IMR-90 (cell line): ENCODE data around the gene ARHGEF17. TPM values are rescaled to one million over a fixed set of nuclear protein-coding genes. Genes with fewer than 3 reads are reported as not detected.
A peak's percentile ranks its signal among the peaks of the same experiment; 100 is the strongest.

ENCODE experiments used
- ATAC-seq: fragments of 200-7000 bp; cut with Tn5 transposase; 2 replicates; pipeline ENCODE4 v1.9.1; 2020; ENCODE audit warnings: low read depth, mild to moderate bottlenecking, moderate library complexity
- BruUV-seq: library from RNA; stranded (reverse); fragments of 400-500 nt; replicated peaks from 2 replicates; lab custom pipeline; 2021; lab: Mats Ljungman, UMichigan
- CTCF ChIA-PET: fragments of 300-600 bp; formaldehyde crosslinking; extraction: SDS; loops from one replicate; lab custom pipeline; 2021; ENCODE audit warnings: antibody characterized with exemption; lab: Yijun Ruan, JAX
- POLR2A ChIA-PET: fragments of 300-600 bp; sonication (Branson Sonifier 250); formaldehyde crosslinking; loops from one replicate; lab custom pipeline; 2022; ENCODE audit warnings: antibody characterized with exemption; ENCODE audit not compliant: unreplicated experiment; lab: Charles Lee
- DNase-seq: peaks from one replicate; pipeline ENCODE4 v3.0.0; 2013
- H2AFZ ChIP-seq: replicated peaks from 2 replicates; pipeline ENCODE3; 2013; ENCODE audit warnings: low read length, mild to moderate bottlenecking; ENCODE audit not compliant: poor library complexity
- H2AK5ac ChIP-seq: 2 replicates; pipeline ENCODE4 v1.6.1; 2013; ENCODE audit warnings: low read depth, low read length, inconsistent platforms
- H2AK9ac ChIP-seq: replicated peaks from 2 replicates; pipeline ENCODE3; 2013; ENCODE audit warnings: mild to moderate bottlenecking, low read depth, low read length, moderate library complexity; ENCODE audit not compliant: poor library complexity
- H2BK120ac ChIP-seq: 2 replicates; pipeline ENCODE4 v1.6.1; 2013; ENCODE audit warnings: low read depth, low read length, inconsistent platforms
- H2BK15ac ChIP-seq: 3 replicates; pipeline ENCODE4 v1.6.1; 2013; ENCODE audit warnings: low read depth, low read length, inconsistent platforms
- H2BK20ac ChIP-seq: 2 replicates; pipeline ENCODE4 v1.6.1; 2013; ENCODE audit warnings: low read depth, mild to moderate bottlenecking, inconsistent platforms, low read length, moderate library complexity
- H2BK5ac ChIP-seq: 2 replicates; pipeline ENCODE4 v1.6.1; 2013; ENCODE audit warnings: mild to moderate bottlenecking, low read depth, low read length, inconsistent platforms; ENCODE audit not compliant: poor library complexity, severe bottlenecking
- H3K14ac ChIP-seq: replicated peaks from 2 replicates; pipeline ENCODE4 v1.6.1; 2013; ENCODE audit warnings: low read depth, low read length, inconsistent platforms
- H3K18ac ChIP-seq: 2 replicates; pipeline ENCODE4 v1.6.1; 2013; ENCODE audit warnings: low read depth, low read length, control low read depth
- H3K23ac ChIP-seq: 2 replicates; pipeline ENCODE4 v1.6.1; 2013; ENCODE audit warnings: low read depth, low read length, inconsistent platforms
- H3K27ac ChIP-seq: 2 replicates; pipeline ENCODE4 v1.5.1; 2013; ENCODE audit warnings: mild to moderate bottlenecking, control low read depth, low read length; ENCODE audit not compliant: insufficient read depth
- H3K27me3 ChIP-seq: 2 replicates; pipeline ENCODE4 v1.6.1; 2013; ENCODE audit warnings: low read length; ENCODE audit not compliant: control insufficient read depth, insufficient read depth
- H3K36me3 ChIP-seq: 2 replicates; pipeline ENCODE4 v1.6.1; 2013; ENCODE audit warnings: low read length, mixed read lengths; ENCODE audit not compliant: control insufficient read depth, insufficient read depth
- H3K4ac ChIP-seq: 2 replicates; pipeline ENCODE4 v1.6.1; 2013; ENCODE audit warnings: low read depth, low read length, inconsistent platforms
- H3K4me1 ChIP-seq: 2 replicates; pipeline ENCODE4 v1.6.1; 2013; ENCODE audit warnings: low read length, mixed read lengths; ENCODE audit not compliant: control insufficient read depth, insufficient read depth
- H3K4me2 ChIP-seq: 2 replicates; pipeline ENCODE4 v1.6.1; 2013; ENCODE audit warnings: low read depth, mild to moderate bottlenecking, control low read depth, low read length, moderate library complexity
- H3K4me3 ChIP-seq: 2 replicates; pipeline ENCODE4 v1.5.1; 2013; ENCODE audit warnings: low read depth, mild to moderate bottlenecking, control low read depth, low read length, moderate library complexity; ENCODE audit not compliant: insufficient read depth
- H3K56ac ChIP-seq: 2 replicates; pipeline ENCODE4 v1.6.1; 2013; ENCODE audit warnings: low read length, inconsistent platforms; ENCODE audit not compliant: insufficient read depth; ENCODE audit errors: extremely low read depth
- H3K79me1 ChIP-seq, 2 experiments: 2 replicates each; pipeline ENCODE4 v1.6.1; 2013; ENCODE audit warnings: low read length in 2 of 2, inconsistent platforms in 1 of 2, low read depth in 1 of 2
- H3K9ac ChIP-seq: 2 replicates; pipeline ENCODE4 v1.6.1; 2013; ENCODE audit warnings: low read depth, low read length, control low read depth
- H3K9me1 ChIP-seq: 2 replicates; pipeline ENCODE4 v1.6.1; 2013; ENCODE audit warnings: low read length, inconsistent platforms; ENCODE audit not compliant: insufficient read depth
- H3K9me3 ChIP-seq: 2 replicates; pipeline ENCODE4 v1.6.1; 2013; ENCODE audit warnings: low read length; ENCODE audit not compliant: control insufficient read depth, insufficient read depth
- H4K20me1 ChIP-seq: 2 replicates; pipeline ENCODE4 v1.6.1; 2013; ENCODE audit warnings: low read length, inconsistent platforms; ENCODE audit not compliant: insufficient read depth
- H4K5ac ChIP-seq: 2 replicates; pipeline ENCODE4 v1.6.1; 2013; ENCODE audit warnings: mild to moderate bottlenecking, low read depth, low read length, control low read depth
- H4K8ac ChIP-seq, 2 experiments: 2 replicates each; pipeline ENCODE4 v1.6.1; 2013; ENCODE audit warnings: low read depth in 2 of 2, low read length in 2 of 2, control low read depth in 1 of 2, inconsistent platforms in 1 of 2
- H4K91ac ChIP-seq: 2 replicates; pipeline ENCODE4 v1.6.1; 2013; ENCODE audit warnings: low read depth, low read length, inconsistent platforms; ENCODE audit not compliant: insufficient read depth
- BHLHE40 ChIP-seq: fragments of 150-350 bp; IDR thresholded peaks from 2 replicates; pipeline ENCODE4 v1.6.1; 2016; ENCODE audit warnings: mild to moderate bottlenecking, low read depth, low read length
- CEBPB ChIP-seq: IDR thresholded peaks from 2 replicates; pipeline ENCODE4 v1.6.1; 2012; ENCODE audit warnings: low read depth, low read length, improper control_type of control experiment
- MAZ ChIP-seq: IDR thresholded peaks from 2 replicates; pipeline ENCODE4 v1.6.1; 2012; ENCODE audit warnings: low read depth, mild to moderate bottlenecking, low read length, improper control_type of control experiment, moderate library complexity, borderline replicate concordance
- POLR2A ChIP-seq: IDR thresholded peaks from 2 replicates; pipeline ENCODE4 v1.6.1; 2012; ENCODE audit warnings: mild to moderate bottlenecking, low read depth, low read length
- RFX5 ChIP-seq: IDR thresholded peaks from 2 replicates; pipeline ENCODE4 v1.8.0; 2012; ENCODE audit warnings: low read depth, mild to moderate bottlenecking, low read length, moderate library complexity
- SMC3 ChIP-seq: fragments of 150-350 bp; IDR thresholded peaks from 2 replicates; pipeline ENCODE4 v1.6.1; 2016; ENCODE audit warnings: low read depth, mild to moderate bottlenecking, antibody characterized with exemption, low read length, moderate library complexity
- whole genome bisulfite sequencing, 2 experiments: methylation state at CpG; one replicate each; pipeline versions ENCODE4 v1.1.5 to v1.1.7; 2013; ENCODE audit warnings: missing lambda C conversion rate in 2 of 2; ENCODE audit not compliant: insufficient read length in 1 of 2; ENCODE audit errors: extremely low coverage in 2 of 2; 5-methylcytosine and 5-hydroxymethylcytosine counted together
- dilution Hi-C: fragments of 300-500 bp; cut with HindIII; formaldehyde crosslinking; loops from one replicate; pipeline ENCODE4 v1.14.3; 2018; ENCODE audit warnings: low sequenced_read_pairs; ENCODE audit not compliant: unreplicated experiment
- in situ Hi-C: fragments of 300-500 bp; cut with MboI; formaldehyde crosslinking; loops from 3 replicates; pipeline ENCODE4 v1.14.3; 2019; ENCODE audit warnings: low sequenced_read_pairs, inconsistent platforms, mixed read lengths
- intact Hi-C: fragments of 100-400 bp; cut with micrococcal nuclease; formaldehyde crosslinking; loops from 2 replicates; pipeline ENCODE4 v1.10.0; 2022
- polyA plus RNA-seq, 3 experiments: library from polyadenylated mRNA; depleted of rRNA; stranded (reverse); fragments of >200 nt; gene quantifications; 2 replicates each; pipeline ENCODE4 v1.2.3, GENCODE V29; 2012; ENCODE audit warnings: low replicate concordance in 1 of 3
- total RNA-seq: library from RNA; depleted of rRNA; stranded (reverse); fragments of >200 nt; gene quantifications from 2 replicates; pipeline ENCODE4 v1.2.3, GENCODE V29; 2012

ARHGEF17 gene
- total and polyA plus RNA-seq, 2 of the 4 experiments (the other 2 are of a cell fraction) = 21.7 to 97.7 TPM

DNA sequence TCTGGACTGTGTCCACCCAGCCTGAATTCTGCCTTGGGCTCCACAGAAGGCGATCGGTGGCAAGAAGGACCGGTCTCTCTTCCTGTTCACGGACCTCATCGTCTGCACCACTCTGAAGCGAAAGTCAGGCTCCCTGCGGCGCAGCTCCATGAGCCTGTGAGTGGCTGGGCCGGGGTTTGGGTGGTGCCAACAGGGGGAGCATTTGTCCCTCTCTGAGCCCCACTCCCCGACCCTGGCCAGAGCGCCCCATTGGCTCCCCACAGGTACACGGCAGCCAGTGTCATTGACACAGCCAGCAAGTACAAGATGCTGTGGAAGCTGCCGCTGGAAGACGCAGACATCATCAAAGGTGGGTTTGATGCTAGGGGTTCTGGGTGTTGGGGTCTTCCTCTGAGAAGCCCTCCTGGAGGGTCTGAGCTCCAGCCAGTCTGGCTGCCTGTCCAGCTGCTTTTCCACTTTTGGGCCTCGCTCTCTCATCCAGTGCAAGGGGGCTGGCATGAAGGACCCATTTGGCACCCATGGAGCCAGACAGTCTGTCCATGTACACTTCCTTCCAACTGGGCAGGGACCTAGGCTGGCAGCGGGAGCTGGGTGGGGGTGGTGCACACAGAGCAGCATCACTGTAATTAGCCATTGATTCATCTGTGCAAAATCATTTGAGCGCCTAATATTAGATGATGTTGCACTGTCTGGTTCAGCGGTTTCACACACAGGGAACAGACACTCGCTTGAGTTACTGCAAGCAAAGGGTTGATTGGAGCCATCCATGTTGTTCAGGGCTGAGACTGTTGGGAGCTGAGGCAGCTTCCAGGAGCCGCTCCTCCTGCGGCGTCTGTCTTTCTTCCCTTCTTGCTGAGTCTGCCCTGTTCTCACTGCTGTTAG lies 49.1 kb downstream of the ARHGEF17 start:
- in situ Hi-C loops (no loop called here), intact Hi-C loops (no loop called here), dilution Hi-C loops (no loop called here)
- H3K4ac ChIP-seq = no peak overlapping the region; the same call in 1 of the 2 replicates
- no peaks in the 10 kb centered on the region for H3K9me3 ChIP-seq
- WGBS, 2 experiments = 100% methylated on average over 5 of the region's 22 CpGs; no CpG with 5 or more reads in 1 of the 2 experiments
- no peak overlapping the region for H4K8ac ChIP-seq
- no peak overlapping the region for H3K27ac ChIP-seq
- peaks cover 18 to 72% of the 10 kb centered on the region in 2 experiments for H3K79me1 ChIP-seq
- POLR2A ChIA-PET = no interaction called here
- H3K9me1 ChIP-seq = peaks cover 10% of the 10 kb centered on the region
- H2AFZ ChIP-seq = peak overlapping the region; percentile 14
- H2BK15ac ChIP-seq = no peak overlapping the region
- H4K91ac ChIP-seq = no peak overlapping the region
- no peak overlapping the region for H2BK5ac ChIP-seq
- no peak overlapping the region for H4K5ac ChIP-seq
- peak overlapping the region; percentile 74 for H2AK9ac ChIP-seq
- peaks cover 48% of the 10 kb centered on the region for H4K20me1 ChIP-seq
- no TSS peak for BruUV-seq
- H3K18ac ChIP-seq = no peak overlapping the region
- TF ChIP-seq POLR2A = no peak
- no peak for TF ChIP-seq SMC3
- no peak for TF ChIP-seq RFX5
- no peak for TF ChIP-seq CEBPB
- TF ChIP-seq MAZ = no peak
- TF ChIP-seq BHLHE40 = no peak
- no peak overlapping the region for H3K9ac ChIP-seq
- CTCF ChIA-PET = interaction anchor here (0.5 kb wide), 1 partner anchor 238 kb away, joined by 3 read pairs; no protein-coding TSS in a partner anchor
- no peak overlapping the region for H2BK120ac ChIP-seq
- H2BK20ac ChIP-seq = no peak overlapping the region
- DNase-seq = no peak
- H3K4me3 ChIP-seq = no peak overlapping the region
- peaks cover 78% of the 10 kb centered on the region for H3K36me3 ChIP-seq
- H3K4me1 ChIP-seq = peaks cover 9% of the 10 kb centered on the region; the same call in 1 of the 2 replicates
- no peak for ATAC-seq
- no peak overlapping the region for H3K56ac ChIP-seq
- H2AK5ac ChIP-seq = no peak overlapping the region
- H3K27me3 ChIP-seq = no peaks in the 10 kb centered on the region
- no peak overlapping the region for H3K14ac ChIP-seq
- no peak overlapping the region for H3K4me2 ChIP-seq
- H3K23ac ChIP-seq = no peak overlapping the region; the same call in 1 of the 2 replicates
